Activated naive CD4-positive, alpha-beta T cell treated with anti-CD3 and anti-CD28 coated beads, Interleukin-2, amount 10 ng/mL, durations not matched to agents 5 hours and 36 hours (primary cell): ENCODE results near the gene PCDHGA4. TPM values are rescaled to one million over a fixed set of nuclear protein-coding genes. Genes with fewer than 3 reads are reported as not detected.

ENCODE experiments used
- total RNA-seq, 2 experiments: library from RNA; stranded (reverse); gene quantifications; one replicate each; pipeline ENCODE4 v1.2.3, GENCODE V29; 2021

PCDHGA4 gene
- under 1 TPM; 0.10 to 0.14 TPM for total RNA-seq

GRCh38 chr5:141354900-141355469, at the start of gene PCDHGA4:
PCDHGA4 (plus strand) TSS chr5:141355021; CDS start chr5:141355108, 87 bp downstream.

DNA sequence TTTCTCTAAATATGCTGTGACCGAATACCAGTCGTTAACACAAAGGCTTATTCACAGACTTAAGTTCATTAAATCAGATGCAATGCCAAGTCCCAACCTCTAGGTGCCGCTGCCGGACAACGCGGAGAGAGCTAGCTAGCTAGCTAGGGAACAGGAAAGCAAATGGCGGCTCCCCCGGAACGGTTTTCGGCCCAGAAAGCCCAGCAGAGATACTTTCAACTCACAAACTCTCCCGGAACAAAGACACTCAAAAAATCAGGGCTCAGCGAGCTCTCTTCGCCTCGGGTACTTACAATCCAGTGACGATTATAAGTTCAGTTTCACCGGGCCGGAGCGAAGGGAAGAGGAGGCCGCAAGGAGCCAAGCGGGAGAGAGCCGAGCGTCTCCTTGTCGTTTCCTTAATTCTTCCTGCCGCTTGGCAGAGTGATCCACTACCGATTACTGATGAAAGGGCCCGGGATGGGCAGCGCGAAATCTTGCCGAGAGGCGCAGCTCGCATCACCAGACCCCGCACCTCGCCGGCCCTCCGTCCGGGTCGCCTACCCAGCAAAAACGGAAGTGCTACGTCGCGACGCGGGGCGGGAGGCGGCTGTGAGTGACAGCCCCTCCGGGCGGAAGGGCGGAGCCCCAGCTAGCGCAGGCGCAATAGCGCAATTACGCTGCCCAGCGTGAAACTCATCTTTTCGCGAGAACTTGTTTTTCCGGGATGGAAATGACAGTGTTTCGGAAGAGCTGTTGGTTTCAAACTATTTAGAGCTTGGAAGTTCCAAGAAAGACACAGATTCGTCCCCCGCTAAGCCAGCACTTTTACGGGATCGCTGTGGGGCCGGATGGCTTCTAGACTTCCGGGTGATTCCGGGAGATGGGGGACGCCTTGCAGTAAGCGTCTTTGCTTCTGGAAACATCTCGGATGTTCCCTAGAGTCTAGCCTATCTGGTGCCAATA, 34.3 kb upstream of the PCDHGA4 start, which contains the start of gene TAF7:
TSS of gene TAF7 (minus strand) at position 560 of the 945 bp plus-strand sequence. CDS start 740 bp downstream, outside the sequence.

DNA sequence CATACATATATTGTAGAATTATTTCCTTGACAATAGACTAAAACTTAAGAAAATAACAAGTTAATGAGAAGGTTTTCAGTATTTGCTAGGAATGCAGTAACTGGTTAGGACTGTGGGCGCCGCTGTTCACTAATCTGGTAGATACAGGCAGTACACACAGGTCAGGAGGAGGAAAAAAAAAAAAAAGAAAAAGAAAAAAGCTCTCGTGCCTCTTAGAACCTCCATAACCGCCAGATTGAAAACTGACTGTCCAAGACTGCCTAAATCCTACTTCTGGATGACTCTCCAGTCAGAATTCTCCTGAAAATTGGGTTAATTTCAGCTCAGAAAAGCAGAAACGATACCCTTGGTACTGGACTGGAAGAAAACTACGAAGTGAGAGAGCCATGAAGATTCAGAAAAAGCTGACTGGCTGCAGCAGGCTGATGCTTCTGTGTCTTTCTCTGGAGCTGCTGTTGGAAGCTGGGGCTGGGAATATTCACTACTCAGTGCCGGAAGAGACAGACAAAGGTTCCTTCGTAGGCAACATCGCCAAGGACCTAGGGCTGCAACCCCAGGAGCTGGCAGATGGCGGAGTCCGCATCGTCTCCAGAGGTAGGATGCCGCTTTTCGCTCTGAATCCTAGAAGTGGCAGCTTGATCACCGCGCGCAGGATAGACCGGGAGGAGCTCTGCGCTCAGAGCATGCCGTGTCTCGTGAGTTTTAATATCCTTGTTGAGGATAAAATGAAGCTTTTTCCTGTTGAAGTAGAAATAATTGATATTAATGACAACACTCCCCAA, 24.3 kb upstream of the PCDHGA4 start, which contains the start of gene PCDHGA1:
TSS of gene PCDHGA1 (plus strand) at position 216 of the 782 bp plus-strand sequence.

DNA sequence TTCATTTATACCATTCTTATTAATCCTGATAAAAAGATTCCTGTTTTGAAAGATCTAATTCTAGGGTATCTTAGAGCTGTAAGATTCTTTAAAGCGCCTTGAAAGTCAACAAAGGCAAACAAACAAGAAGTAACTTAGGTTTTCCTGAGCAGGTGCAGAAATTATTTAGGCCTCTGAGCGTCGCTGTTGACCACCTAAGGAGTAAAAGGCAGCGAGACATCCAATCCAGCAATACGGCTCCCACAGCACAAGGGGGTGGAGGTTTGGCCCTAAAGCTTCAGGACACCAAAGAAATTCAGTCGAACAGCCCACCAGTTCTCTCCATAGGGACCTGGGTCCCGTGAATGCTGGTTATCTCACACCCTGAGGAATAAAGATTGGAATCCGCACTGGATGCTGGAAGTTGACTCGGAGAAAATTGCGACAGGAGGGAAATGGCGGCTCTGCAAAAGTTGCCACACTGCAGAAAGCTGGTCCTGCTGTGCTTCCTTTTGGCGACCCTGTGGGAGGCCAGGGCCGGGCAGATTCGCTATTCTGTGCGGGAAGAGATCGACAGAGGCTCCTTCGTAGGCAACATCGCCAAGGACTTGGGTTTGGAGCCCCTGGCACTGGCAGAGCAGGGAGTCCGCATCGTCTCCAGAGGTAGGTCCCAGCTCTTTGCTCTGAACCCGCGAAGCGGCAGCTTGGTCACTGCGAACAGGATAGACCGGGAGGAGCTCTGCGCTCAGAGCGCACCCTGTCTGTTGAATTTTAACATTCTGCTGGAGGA, 16.1 kb upstream of the PCDHGA4 start, which contains the start of gene PCDHGA2:
TSS of gene PCDHGA2 (plus strand) at position 223 of the 769 bp plus-strand sequence.

GRCh38 chr5:141343242-141343952, 11.4 kb upstream of the PCDHGA4 start, which contains the start of gene PCDHGA3:
PCDHGA3 (plus strand) TSS chr5:141343829; CDS start chr5:141344034, 205 bp downstream.

DNA sequence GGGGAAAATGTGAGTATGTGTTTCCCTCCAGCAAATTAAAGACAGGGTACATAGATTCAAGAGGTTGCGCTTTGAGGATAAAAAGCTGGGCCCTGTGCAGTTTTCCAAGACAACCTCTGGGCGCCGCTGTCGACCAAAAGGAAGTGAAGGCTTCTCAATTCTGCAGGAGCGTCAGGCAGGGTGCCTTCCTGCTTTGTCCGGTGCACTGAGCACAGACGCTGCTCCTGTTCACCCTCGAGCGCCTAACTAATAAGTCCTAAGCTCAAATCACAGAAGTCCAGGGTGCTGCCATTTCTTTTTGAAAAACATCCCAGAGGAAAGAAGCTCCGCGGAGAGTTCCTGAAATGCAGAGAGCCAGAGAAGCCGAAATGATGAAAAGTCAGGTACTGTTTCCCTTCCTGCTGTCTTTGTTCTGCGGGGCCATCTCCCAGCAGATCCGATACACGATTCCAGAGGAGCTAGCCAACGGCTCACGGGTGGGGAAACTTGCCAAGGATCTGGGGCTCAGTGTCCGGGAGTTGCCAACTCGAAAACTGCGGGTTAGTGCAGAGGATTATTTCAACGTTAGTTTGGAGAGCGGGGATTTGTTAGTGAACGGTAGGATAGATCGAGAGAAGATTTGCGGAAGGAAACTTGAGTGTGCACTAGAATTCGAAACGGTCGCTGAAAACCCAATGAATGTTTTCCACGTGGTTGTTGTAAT, 4.8 kb upstream of the PCDHGA4 start, which contains the start of gene PCDHGB1:
TSS of gene PCDHGB1 (plus strand) at position 183 of the 703 bp plus-strand sequence. CDS start at position 345, 162 bp downstream.

DNA sequence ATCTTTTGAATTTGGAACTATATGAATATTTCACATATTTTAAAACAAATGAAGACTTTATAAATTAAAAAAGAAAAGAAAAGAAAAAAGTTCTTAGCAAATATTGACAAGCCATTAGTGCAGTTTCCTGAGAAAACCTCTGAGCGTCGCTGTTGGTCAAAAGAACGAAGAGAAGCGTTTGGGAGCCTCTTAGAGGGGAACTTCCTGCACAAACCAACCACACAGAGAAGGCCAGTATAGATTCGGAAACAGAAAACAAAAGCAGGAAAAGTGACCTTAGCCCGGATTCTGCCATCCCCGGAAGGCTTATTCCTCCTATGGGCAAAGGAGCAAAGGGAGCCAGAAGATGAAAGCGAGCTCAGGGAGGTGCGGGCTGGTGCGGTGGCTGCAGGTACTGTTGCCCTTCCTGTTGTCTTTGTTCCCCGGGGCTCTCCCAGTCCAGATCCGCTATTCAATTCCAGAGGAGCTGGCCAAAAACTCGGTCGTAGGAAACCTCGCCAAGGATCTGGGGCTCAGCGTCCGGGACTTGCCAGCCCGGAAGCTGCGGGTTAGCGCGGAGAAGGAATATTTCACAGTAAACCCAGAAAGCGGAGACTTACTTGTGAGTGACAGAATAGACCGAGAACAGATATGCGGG, 5.1 kb downstream of the PCDHGA4 start, which contains the start of gene PCDHGB2:
TSS of gene PCDHGB2 (plus strand) at position 205 of the 637 bp plus-strand sequence. CDS start at position 347, 142 bp downstream.

GRCh38 chr5:141363952-141364660, 9.3 kb downstream of the PCDHGA4 start, which contains the start of gene PCDHGA5:
PCDHGA5 (plus strand) TSS chr5:141364162; CDS start chr5:141364331, 169 bp downstream.

DNA sequence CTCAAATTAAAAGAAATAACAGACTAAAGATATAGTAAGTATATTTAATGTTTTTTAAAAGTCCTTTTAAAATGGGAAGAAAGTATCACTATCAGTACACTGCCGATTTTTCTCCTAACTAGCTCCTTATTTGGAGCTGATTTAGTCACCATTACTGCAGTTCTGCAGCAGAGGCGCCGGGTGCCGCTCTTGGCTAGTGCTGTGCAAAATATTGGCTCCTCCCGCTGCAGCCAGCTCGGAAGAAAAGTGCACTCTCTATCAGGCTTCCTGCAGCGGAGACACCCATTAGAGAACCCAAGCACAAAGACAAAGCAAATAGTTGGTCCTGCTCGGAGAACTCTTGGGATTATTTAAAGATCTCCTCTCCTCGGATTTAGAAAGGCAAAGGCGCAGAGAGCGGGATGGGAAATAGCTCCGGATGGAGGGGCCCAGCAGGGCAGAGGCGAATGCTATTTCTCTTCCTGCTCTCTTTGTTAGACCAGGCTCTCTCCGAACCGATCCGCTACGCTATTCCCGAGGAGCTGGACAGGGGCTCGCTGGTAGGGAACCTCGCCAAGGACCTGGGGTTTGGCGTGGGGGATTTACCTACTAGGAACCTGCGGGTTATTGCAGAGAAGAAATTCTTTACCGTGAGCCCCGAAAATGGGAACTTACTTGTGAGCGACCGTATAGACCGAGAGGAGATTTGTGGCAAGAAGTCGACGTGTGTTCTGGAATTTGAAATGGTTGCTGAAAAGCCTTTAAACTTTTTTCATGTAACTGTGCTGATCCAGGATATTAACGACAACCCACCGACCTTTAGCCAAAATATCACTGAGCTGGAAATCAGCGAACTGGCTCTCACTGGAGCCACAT, 15.4 kb downstream of the PCDHGA4 start, which contains the start of gene PCDHGB3:
TSS of gene PCDHGB3 (plus strand) at position 249 of the 855 bp plus-strand sequence. CDS start at position 402, 153 bp downstream.

GRCh38 chr5:141373673-141374317, 19.0 kb downstream of the PCDHGA4 start, which contains the start of gene PCDHGA6:
PCDHGA6 (plus strand) TSS chr5:141373891; CDS start chr5:141374084, 193 bp downstream.

GRCh38 chr5:141382469-141383294, 27.9 kb downstream of the PCDHGA4 start, which contains the start of gene PCDHGA7:
PCDHGA7 (plus strand) TSS chr5:141382742; CDS start chr5:141382900, 158 bp downstream.

DNA sequence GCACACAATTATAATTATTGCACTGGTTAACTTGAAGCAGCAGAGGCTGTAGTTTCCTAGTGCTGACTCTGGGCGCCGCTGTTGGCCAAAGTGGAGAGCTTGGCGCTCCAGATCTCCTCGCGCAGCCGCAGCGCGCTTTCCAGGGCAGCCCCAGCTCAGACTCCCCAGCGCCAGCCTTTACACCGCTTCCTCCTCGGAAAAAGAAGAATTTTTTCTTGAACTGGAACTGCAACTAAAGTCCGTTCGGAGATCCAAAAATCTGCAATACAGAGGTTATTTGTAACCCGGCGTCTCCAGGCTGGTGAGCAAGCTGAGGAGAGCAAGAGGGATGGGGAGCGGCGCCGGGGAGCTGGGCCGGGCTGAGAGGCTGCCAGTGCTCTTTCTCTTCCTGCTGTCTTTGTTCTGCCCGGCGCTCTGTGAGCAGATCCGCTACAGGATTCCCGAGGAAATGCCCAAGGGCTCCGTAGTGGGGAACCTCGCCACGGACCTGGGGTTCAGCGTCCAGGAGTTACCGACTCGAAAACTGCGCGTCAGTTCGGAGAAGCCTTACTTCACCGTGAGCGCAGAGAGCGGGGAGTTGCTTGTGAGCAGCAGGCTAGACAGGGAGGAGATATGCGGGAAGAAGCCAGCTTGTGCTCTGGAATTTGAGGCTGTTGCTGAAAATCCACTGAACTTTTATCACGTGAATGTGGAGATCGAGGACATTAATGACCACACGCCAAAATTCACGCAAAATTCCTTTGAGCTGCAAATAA, 32.9 kb downstream of the PCDHGA4 start, which contains the start of gene PCDHGB4:
TSS of gene PCDHGB4 (plus strand) at position 142 of the 755 bp plus-strand sequence. CDS start at position 329, 187 bp downstream.

DNA sequence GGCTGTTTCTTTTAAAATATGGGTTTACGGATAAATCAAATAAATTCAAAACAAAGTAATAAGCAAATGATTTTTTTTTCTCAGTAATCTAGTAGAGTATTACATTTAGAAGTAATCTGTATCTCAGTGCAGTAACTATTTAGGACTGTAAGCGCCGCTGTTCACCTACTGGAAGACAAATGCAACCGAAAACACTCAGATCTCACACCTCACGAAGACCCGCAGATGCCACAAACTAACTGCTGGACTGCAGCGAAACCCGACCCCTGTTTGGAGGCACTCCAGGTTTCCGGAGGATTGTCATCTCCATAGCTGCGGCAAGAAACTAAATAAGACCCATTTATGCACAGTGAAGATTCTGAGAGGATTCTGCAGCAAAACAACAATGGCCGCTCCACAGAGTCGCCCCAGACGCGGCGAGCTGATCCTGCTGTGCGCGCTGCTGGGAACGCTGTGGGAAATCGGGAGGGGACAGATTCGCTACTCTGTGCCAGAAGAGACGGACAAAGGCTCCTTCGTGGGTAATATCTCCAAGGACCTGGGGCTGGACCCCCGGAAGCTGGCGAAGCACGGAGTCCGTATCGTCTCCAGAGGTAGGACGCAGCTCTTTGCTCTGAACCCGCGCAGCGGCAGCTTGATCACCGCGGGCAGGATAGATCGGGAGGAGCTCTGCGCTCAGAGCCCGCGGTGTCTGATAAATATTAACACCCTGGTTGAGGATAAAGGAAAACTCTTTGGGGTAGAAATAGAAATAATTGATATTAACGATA, 37.8 kb downstream of the PCDHGA4 start, which contains the start of gene PCDHGA8:
TSS of gene PCDHGA8 (plus strand) at position 205 of the 770 bp plus-strand sequence. CDS start at position 386, 181 bp downstream.

